Kidney (tissue), 14 donors: ENCODE data around the gene MFSD12. TPM values are rescaled to one million over a fixed set of nuclear protein-coding genes. Genes with fewer than 3 reads are reported as not detected.
A peak's percentile ranks its signal among the peaks of the same experiment; 100 is the strongest.

Source experiments
- DNase-seq, 5 donors: peaks; one replicate each; pipeline ENCODE4 v3.0.0-alpha.2; 2013 to 2020
- FAIRE-seq: peaks from 2 replicates; lab custom pipeline; 2012; peaks lifted over from hg19 to GRCh38; lab: Jason Lieb, UNC
- H3K27ac ChIP-seq, 2 donors: one replicate each; pipeline ENCODE4 v1.7.0; 2013; ENCODE audit warnings: low read depth in 2 of 2, low read length in 2 of 2, inconsistent platforms in 1 of 2
- H3K27me3 ChIP-seq: one replicate; pipeline ENCODE4 v1.7.1; 2013; ENCODE audit warnings: low read length, inconsistent platforms; ENCODE audit not compliant: control insufficient read depth, insufficient read depth
- H3K36me3 ChIP-seq, 3 donors: one replicate each; pipeline versions ENCODE4 v1.7.0 to v1.7.1; 2013; ENCODE audit warnings: low read length in 3 of 3, control low read depth in 1 of 3, inconsistent platforms in 1 of 3; ENCODE audit not compliant: insufficient read depth in 3 of 3, control insufficient read depth in 2 of 3
- H3K4me1 ChIP-seq, 3 donors: one replicate each; pipeline versions ENCODE4 v1.7.0 to v1.7.1; 2013; ENCODE audit warnings: low read length in 3 of 3, inconsistent platforms in 1 of 3, low read depth in 1 of 3; ENCODE audit not compliant: control insufficient read depth in 2 of 3, insufficient read depth in 2 of 3
- H3K4me3 ChIP-seq, 3 donors: one replicate each; pipeline versions ENCODE4 v1.7.0 to v1.8.1; 2013; ENCODE audit warnings: low read length in 3 of 3, control low read depth in 1 of 3, inconsistent platforms in 1 of 3
- H3K9ac ChIP-seq, 3 donors: one replicate each; pipeline versions ENCODE4 v1.7.0 to v1.7.1; 2013; ENCODE audit warnings: low read length in 3 of 3, control low read depth in 1 of 3, inconsistent platforms in 1 of 3
- H3K9me3 ChIP-seq, 3 donors: one replicate each; pipeline versions ENCODE4 v1.7.0 to v1.7.1; 2013; ENCODE audit warnings: low read length in 3 of 3, control low read depth in 1 of 3, inconsistent platforms in 1 of 3; ENCODE audit not compliant: control insufficient read depth in 2 of 3, insufficient read depth in 1 of 3
- intact Hi-C: fragments of 100-400 bp; cut with DNase I; formaldehyde crosslinking; loops from one replicate; pipeline ENCODE4 v1.11.1; 2022
- polyA plus RNA-seq: library from polyadenylated mRNA; stranded (reverse); fragments of 350-450 nt; fragmentation: Illumina TruSeq; extraction: RNeasy Lipid Tissue Mini Kit (QIAGEN cat#74804); gene quantifications from one replicate; pipeline ENCODE4 v1.2.3, GENCODE V29; 2014; ENCODE audit warnings: low read depth, low replicate concordance; ENCODE audit not compliant: insufficient read depth
- total RNA-seq: library from RNA; stranded (reverse); fragmentation: NEBNext Ultra II Directional; extraction: Animal tissue kit (Norgen Biotek cat#: 25700); gene quantifications from one replicate; pipeline ENCODE4 v1.2.1, GENCODE V29; 2021
- TF ChIP-seq, protein P1 (sequence below): IDR thresholded peaks from 3 replicates; pipeline ENCODE4 v1.5.1; 2012; ENCODE audit warnings: mild to moderate bottlenecking, moderate library complexity, borderline replicate concordance; ENCODE audit not compliant: insufficient read depth; ENCODE audit errors: extremely low read depth
- donor health status: control.
- donor health status: control.
- donor health status: control.
- donor health status: control.
- donor health status: control.
- donor health status: DM: yes; HTN: yes; CAD: no.
- donor health status: Normal renal cell carcinoma (clear cell type).

MFSD12 gene
- total and polyA plus RNA-seq, 2 donors from 2014 or later: 113 to 124 TPM

DNA sequence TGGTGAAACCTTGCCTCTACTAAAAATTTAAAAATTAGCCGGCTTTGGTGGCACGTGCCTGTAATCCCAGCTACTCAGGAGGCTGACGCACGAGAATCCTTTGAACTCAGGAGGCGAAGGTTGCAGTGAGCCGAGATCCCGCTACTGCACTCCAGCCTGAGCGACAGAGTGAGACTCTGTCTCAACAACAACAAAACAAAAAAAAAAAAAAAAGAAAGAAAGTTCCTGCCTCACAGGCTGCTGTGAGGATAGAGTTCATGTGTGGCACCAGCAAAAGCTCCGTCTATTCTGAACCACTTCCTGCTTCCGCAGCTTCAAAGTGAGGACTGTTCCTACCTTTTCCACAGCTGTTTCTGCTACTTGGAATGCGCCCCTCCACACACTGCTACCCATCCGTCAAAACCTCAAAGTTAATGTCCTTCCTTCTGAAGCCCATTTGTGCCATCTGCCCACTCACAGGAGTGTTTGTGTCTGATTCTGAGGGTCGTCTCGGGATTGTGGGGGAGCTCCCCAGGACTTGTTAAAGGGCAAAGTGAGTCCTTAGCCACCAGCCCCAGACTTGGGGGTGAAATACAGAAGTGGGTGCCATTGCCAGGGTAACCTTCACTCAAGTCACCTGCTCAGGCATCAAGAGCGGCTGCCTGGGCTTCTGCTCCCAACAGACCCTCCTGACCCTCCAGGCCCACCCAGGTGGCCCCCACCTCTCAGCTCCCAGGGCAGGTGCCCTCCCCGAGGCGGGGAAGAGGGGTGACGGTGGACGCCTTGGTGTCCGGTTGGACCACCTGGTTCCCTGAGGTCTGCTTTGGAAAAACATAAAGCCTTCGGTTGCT is 2.9 kb downstream of the MFSD12 start:
- Histone ChIP-seq H3K27me3 (no peaks in the 10 kb centered on the region), H3K4me3 (peak overlapping the region in 2 of 3 donors; percentile 12 to 99), H3K4me1 (peaks cover 0 to 20% (median 3%) of the 10 kb centered on the region in 3 donors), H3K27ac (peak overlapping the region; percentile 68 to 70), H3K9me3 (no peaks in the 10 kb centered on the region), H3K36me3 (no peaks in the 10 kb centered on the region), H3K9ac (peak overlapping the region in 1 of 3 donors; percentile 71)
- TF ChIP-seq, protein P1, sequence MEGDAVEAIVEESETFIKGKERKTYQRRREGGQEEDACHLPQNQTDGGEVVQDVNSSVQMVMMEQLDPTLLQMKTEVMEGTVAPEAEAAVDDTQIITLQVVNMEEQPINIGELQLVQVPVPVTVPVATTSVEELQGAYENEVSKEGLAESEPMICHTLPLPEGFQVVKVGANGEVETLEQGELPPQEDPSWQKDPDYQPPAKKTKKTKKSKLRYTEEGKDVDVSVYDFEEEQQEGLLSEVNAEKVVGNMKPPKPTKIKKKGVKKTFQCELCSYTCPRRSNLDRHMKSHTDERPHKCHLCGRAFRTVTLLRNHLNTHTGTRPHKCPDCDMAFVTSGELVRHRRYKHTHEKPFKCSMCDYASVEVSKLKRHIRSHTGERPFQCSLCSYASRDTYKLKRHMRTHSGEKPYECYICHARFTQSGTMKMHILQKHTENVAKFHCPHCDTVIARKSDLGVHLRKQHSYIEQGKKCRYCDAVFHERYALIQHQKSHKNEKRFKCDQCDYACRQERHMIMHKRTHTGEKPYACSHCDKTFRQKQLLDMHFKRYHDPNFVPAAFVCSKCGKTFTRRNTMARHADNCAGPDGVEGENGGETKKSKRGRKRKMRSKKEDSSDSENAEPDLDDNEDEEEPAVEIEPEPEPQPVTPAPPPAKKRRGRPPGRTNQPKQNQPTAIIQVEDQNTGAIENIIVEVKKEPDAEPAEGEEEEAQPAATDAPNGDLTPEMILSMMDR: no peak
- intact Hi-C loops: no loop called here
- DNase-seq: peak in 3 of 5 donors; percentile 41 to 58 (median 41)
- no peak for FAIRE-seq

DNA sequence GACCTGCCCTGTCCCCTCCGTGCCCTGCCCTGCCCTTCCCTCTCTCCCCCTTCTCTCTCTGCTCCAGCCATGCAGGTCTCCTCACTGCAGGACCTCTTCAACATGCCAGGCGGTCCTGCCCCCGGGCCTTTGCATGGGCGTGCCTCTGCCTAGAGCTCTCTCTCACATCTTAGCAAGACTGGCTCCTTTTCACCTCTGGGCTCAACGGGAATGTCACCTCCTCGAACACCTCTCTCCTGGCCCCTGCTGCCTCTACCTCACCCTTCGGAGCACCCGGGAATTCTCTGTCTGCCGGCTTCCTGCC is 5.6 kb downstream of the MFSD12 start:
- no peak for DNase-seq
- intact Hi-C loops: no loop called here
- Histone ChIP-seq H3K4me1 (peaks cover 0 to 22% (median 3%) of the 10 kb centered on the region in 3 donors), H3K9ac (no peak overlapping the region), H3K4me3 (no peak overlapping the region), H3K36me3 (peaks cover 0 to 8% (median 0%) of the 10 kb centered on the region in 3 donors), H3K9me3 (no peaks in the 10 kb centered on the region), H3K27me3 (no peaks in the 10 kb centered on the region), H3K27ac (no peak overlapping the region)
- TF ChIP-seq, protein P1: no peak
- no peak for FAIRE-seq

DNA sequence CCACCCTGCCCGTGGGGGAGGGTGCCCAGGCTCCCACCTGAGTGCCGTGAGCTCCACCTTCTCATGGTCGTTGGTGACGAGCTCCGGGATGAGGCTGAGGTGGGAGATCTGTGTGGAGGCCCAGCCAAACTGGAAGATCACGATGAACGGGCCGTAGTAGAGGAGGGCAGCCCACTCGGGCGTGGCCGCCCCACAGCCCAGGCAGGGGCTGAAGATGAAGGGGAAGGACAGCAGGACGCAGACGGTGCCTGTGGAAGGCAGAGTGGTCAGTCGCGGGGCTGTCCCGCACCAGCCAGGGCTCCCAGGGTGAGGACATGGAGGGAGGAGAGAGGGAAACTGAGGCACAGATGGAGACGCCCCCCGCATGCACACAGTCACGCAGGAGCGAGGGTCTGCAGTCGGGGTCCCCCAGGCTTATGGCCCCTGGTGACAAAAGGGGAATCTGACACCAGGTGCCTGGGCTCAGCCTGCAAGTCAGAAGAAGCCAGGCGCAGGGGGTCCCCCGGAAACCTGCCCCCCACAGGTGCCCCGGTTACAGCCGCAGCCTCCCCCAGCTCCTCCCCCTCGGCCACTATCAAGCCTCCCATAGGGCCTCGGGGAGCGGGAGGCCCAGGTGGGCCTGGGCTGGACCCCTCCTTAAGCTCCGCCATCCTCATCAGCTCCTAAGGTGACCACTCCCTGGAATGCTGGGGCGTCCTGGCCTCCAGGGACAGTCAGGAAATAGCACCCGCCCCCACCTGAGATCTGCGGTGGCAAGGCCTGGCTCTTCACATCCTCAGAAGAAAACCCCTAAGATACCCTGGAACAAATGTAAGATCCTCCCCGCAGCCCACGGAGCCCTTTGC is 6.2 kb downstream of the MFSD12 start:
- Histone ChIP-seq H3K4me3 (no peak overlapping the region), H3K9ac (no peak overlapping the region), H3K27me3 (no peaks in the 10 kb centered on the region), H3K9me3 (no peaks in the 10 kb centered on the region), H3K27ac (no peak overlapping the region), H3K36me3 (peaks cover 0 to 8% (median 0%) of the 10 kb centered on the region in 3 donors), H3K4me1 (peaks cover 0 to 16% (median 3%) of the 10 kb centered on the region in 3 donors)
- DNase-seq: peak in 1 of 5 donors; percentile 39
- no peak for FAIRE-seq
- intact Hi-C loops: no loop called here
- TF ChIP-seq, protein P1: no peak
